ENCODE results near the gene ITPRIP.

Gene ITPRIP

GRCh38 chr10:104286939-104287338 lies 51.3 kb downstream of the ITPRIP start:
- DNase-seq (ENCODE audit: low spot score): no peak
- no peak for TF ChIP-seq CTCF (IDR thresholded peaks at IDR 0.05; ENCODE audit: extremely low read depth, missing control alignments)

- DNase-seq (ENCODE audit: low spot score): no peak
- TF ChIP-seq CTCF (IDR thresholded peaks at IDR 0.05; ENCODE audit: extremely low read depth, missing control alignments): no peak
Measured at GRCh38 chr10:104284846-104285245, 53.4 kb downstream of the ITPRIP start.

- no peak for TF ChIP-seq CTCF (IDR thresholded peaks at IDR 0.05; ENCODE audit: extremely low read depth, missing control alignments)
- no peak for DNase-seq (ENCODE audit: low spot score)
Measured at GRCh38 chr10:104281694-104282093, 56.6 kb downstream of the ITPRIP start.

- DNase-seq (ENCODE audit: low spot score): no peak
- no peak for TF ChIP-seq CTCF (IDR thresholded peaks at IDR 0.05; ENCODE audit: extremely low read depth, missing control alignments)
Measured at GRCh38 chr10:104279550-104280259, 58.6 kb downstream of the ITPRIP start.

- no peak for TF ChIP-seq CTCF (IDR thresholded peaks at IDR 0.05; ENCODE audit: extremely low read depth, missing control alignments)
- no peak for DNase-seq (ENCODE audit: low spot score)
Measured at GRCh38 chr10:104277785-104278184, 60.5 kb downstream of the ITPRIP start.

GRCh38 chr10:104276192-104276591 lies 62.1 kb downstream of the ITPRIP start:
- TF ChIP-seq CTCF (IDR thresholded peaks at IDR 0.05; ENCODE audit: extremely low read depth, missing control alignments): no peak
- no peak for DNase-seq (ENCODE audit: low spot score)

GRCh38 chr10:104274762-104275721 lies 63.2 kb downstream of the ITPRIP start:
- DNase-seq (ENCODE audit: low spot score): peak; percentile 58
- peak; percentile 92 for TF ChIP-seq CTCF (IDR thresholded peaks at IDR 0.05; ENCODE audit: extremely low read depth, missing control alignments)
